Activated T-helper 1 cell treated with anti-CD3 and anti-CD28 coated beads, Interleukin-2, amount 50 U/mL, for 16 hours (primary cell): ENCODE measurements around the gene METTL9.
"Not testable (repeated sequence)": the region's sequence is repeated elsewhere in the genome, so short reads cannot be mapped to it uniquely, and the experiment has no call there.

Source experiments
- DNase-seq, 2 donors: peaks; one replicate each; pipeline ENCODE4 v3.0.0-alpha.2; 2020; ENCODE audit warnings: low read depth in 1 of 2, low spot score in 1 of 2

Gene METTL9

DNA sequence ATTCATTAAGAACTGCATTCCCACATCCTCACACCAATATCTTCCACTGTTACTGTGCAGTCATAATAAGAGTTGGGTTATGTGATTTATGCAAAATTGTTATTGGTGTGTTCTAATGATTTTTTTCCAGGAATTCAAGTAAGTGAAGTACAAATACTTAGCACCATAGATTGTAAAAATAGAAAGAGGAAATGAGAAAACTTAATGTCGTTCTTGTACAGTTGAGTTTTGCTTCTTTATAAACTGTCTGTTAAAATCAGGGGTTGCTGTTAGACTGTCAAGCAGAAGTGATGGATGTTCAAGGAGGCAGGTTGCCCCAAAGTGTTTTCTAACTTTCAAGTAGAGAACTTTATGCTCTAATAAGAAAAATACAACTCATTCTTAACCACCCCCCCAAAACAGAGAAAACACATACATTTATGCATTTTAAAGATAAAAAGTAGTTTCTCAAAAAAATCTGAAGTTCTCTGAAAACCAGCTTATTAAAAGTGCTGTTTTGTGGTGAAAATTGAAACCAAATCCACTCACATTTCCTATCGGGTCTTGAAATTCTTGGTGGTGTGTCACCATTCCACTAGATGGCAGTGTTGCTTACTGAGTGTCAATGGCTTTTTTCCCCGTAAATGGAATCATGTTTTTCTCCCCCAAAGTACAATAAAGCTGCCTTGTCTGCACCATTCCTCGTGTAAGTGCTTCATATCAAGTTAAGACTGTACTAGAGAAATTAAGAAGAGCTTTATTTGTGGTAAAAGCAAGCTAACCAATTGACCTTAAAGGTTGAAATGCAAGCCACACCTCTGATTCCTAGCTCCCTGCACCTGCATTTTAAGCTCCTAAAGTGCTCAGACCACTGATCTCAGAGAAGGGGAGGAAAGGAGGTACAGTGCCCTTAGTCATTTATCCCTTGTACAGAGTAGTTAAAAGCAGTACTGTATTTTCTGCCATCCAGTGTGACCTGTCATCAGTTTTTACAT, 57.7 kb downstream of the METTL9 start:
- DNase-seq, result no peak

- no peak for DNase-seq
These were observed 59.7 kb downstream of the METTL9 start for GRCh38 chr16:21659124-21659523.

- DNase-seq, result no peak
These were observed 64.7 kb downstream of the METTL9 start, which contains the start of gene OTOA for GRCh38 chr16:21663889-21664647. OTOA (plus strand) TSS chr16:21663968; CDS start chr16:21678515, 14,547 bp downstream.

DNA sequence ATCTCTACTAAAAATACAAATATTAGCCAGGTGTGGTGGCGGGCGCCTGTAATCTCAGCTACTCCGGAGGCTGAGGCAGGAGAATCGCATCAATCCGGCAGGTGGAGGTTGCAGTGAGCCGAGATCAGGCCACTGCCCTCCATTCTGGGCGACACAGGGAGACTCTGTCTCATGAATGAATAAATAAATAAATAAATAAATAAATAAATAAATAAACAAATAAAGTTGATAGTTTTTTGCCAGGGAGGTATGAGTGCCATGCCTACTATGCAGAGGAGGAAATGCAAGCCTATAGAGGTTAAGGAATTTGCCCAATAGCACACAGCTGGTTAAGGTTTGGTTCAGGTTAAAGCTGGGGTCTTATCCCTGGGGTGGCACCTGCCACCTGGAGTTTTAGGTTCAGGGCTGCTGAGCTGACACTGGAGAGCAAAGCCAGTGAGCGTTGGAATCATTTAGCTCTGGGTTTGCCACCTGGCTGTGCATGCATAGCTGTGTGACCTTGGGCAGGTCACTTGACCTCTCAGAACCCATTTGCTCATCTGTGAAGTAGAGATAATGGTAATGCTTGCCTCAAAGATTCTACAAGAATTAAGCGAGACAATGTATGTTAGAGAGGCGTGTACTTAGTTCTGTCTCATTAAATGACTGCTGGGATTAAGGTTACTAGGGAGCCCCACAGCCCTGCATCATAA, 65.6 kb downstream of the METTL9 start:
- DNase-seq, result no peak

GRCh38 chr16:21666772-21667171, 67.4 kb downstream of the METTL9 start:
- no peak for DNase-seq

GRCh38 chr16:21667575-21667974, 68.2 kb downstream of the METTL9 start:
- DNase-seq, result no peak

DNA sequence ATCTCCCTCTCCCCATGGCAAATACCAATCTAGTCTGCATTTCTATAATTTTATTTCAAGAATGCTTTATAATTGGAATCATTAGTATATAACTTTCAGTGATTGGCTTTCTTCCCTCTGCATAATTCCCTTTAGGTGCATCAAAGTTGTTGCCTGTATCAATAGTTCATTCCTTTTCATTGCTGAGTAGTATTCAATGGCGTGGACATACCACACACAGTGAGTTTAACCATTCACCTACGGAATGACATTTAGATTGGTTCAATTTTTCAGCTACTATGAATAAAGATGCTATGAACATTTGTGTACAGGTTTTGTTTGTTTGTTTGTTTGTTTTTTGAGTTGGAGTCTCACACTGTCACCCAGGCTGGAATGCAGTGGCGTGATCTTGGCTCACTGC, 74.1 kb downstream of the METTL9 start:
- DNase-seq, result no peak

DNA sequence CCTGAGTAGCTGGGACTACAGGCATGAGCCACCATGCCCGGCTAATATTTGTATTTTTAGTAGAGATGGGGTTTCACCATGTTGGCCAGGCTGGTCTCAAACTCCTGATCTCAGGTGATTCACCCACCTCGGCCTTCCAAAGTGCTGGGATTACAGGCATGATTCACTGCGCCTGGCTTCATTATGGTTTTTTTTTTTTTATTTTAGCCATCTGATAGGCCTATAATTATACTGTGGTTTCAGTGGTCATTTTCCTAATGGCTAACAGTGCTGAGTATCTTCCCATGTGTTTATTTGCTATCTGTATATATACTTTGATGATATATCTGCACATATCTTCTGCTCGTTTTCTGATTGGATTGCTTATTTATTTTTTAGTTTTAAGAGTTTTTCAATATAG, 75.1 kb downstream of the METTL9 start:
- not testable (repeated sequence) for DNase-seq

DNA sequence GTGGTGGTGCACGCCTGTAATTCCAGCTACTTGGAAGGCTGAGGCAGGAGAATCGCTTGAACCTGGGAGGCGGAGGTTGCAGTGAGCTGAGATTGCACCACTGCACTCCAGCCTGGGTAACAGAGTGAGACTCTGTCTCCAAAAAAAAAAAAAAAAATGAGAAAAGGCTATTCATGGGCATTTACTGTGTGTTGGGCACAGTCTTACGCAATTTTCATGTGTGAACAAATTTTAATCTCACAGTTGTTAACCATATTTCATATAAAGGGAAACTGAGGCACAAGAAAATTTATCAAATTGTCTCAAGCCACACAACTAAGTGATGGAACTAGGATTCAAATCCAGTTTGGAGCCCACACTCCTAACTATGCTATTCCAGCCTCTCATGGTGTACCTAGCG, 81.3 kb downstream of the METTL9 start:
- DNase-seq, result not testable (repeated sequence)

GRCh38 chr16:21683184-21683583, 83.8 kb downstream of the METTL9 start:
- no peak for DNase-seq

GRCh38 chr16:21684199-21684598, 84.8 kb downstream of the METTL9 start:
- DNase-seq, result peak in 1 of 2 donors; percentile 5

DNA sequence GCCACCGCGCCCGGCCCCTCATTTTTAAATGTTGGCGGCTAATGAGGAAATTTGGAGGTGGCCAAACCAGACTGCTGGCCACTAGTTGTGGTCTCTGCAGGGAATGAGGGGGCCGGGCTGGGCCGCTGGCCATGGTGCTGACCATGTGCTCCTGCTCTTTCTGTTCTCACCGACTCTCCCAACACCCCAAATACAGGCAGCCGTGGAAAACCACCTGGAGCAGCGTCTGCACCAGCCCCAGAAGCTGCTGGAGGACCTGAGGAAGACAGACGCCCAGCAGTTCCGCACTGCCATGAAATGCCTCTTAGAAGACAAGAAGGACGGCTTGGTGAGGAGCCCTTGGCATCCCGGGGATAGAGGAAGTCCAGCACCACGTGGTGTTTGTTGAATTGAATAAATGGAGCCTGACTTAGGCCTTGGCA, 85.7 kb downstream of the METTL9 start:
- DNase-seq, result no peak

GRCh38 chr16:21689107-21689506, 89.7 kb downstream of the METTL9 start:
- no peak for DNase-seq

DNA sequence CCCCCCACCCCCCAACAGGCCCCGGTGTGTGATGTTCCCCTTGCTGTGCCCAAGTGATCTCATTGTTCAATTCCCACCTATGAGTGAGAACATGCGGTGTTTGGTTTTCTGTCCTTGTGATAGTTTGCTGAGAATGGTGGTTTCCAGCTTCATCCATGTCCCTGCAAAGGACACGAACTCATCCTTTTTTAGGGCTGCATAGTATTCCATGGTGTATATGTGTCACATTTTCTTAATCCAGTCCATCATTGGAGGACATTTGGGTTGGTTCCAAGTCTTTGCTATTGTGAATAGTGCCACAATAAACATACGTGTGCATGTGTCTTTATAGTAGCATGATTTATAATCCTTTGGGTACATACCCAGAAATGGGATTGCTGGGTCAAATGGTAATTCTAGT, 91.6 kb downstream of the METTL9 start:
- not testable (repeated sequence) for DNase-seq

- DNase-seq, result no peak
These were observed 95.2 kb downstream of the METTL9 start for GRCh38 chr16:21694609-21695008.

GRCh38 chr16:21697032-21697431, 97.7 kb downstream of the METTL9 start:
- DNase-seq, result no peak

DNA sequence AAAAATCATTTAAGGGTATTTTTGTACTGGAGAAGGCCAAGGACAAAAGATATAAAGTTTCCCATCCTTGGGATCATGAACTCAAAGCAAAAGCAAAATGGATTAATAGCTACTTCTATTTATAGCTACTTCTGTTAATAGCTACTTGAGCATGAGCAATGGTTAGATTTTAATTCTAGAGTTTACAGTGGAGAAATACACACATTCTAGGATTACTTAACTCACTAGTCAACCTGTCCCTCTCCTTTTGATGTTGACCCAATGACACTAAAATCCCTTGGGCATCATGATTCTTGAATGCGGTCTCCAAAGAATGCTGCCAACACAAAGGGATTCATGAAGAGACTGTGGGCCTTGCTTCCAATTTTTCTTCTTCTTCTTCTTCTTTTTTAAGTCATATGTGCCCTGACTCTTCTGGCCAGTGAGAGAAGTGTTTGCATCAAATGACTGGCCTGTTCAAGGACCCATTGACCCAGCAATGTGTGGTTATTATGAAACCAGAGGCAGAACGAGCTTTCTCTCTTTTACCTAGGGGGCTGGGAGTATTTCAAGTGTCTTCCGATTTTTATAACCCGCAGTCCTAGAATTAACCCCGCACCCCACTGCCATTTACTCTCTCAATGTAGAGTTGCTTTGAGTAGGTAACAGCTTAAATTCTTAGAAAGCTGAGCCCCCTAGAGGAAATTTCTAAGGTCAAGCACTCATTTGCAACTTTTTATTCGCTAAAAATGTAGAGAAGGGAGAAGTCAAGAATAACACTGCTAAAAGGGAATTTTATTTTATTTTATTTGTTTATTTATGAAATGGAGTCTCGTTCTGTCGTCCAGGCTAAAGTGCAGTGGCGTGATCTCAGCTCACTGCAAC, 99.0 kb downstream of the METTL9 start:
- no peak for DNase-seq

DNA sequence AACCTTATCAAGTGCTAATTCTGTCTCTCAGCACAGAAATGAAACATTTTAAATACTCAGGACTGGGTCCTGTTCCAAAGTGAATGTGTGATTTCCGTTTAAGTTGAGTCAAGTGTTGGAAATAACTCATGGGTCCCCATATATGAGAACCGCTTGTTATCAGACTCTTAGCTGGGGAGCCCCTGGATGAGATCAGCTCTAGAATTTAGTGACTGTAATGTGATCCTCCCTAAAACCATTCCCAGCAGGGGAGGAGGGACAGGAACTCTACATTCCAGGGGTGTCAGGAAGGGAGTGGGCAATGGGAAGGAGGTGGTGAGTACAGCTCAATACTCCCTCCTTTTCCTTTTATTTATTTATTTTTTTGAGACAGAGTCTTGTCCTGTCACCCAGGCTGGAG, 101.9 kb downstream of the METTL9 start:
- DNase-seq, result no peak

DNA sequence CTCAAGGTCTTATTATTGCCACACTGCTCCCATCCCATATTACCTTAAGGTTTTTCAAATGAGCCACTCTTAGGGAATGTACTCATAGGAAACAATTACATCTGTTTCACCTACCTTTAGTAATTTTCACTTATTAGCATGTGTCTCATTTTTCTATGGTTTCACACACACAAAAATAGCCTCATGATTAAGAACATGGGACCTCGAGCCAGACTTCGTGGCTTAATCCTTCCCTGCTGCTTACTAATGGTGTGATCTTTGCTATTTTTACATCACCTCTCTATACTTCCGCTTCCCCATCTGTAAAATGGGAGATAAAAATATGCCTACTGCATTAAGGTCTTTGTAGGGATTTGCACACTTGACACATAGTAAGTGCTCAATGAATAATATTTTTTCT, 102.9 kb downstream of the METTL9 start:
- DNase-seq, result no peak

DNA sequence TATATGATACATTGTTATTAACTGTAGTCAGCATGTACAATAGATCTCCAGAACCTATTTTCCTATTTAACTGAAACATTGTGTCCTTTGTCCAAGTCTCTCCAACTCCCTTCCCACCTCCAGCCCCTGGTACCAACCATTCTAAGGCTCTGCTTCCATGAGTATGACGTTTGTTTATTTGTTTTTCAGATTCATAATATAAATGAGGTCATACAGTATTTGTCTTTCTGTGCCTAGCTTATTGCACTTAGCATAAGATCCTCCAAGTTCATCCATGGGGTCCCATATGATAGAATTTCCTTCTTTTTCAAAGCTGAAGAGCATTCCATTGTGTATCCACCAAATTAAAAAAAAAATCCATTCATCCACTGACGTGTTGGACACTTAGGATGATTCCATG, 103.8 kb downstream of the METTL9 start:
- DNase-seq, result no peak
